Lung (tissue), 12 donors: ENCODE measurements around the gene DGKB. TPM values are rescaled to one million over a fixed set of nuclear protein-coding genes. Genes with fewer than 3 reads are reported as not detected.

Experiments used
- ATAC-seq: fragments of 200-7000 bp; cut with Tn5 transposase; one replicate; pipeline ENCODE4 v1.9.1; 2020; ENCODE audit warnings: moderate number of reproducible peaks; ENCODE audit not compliant: insufficient read depth, low FRiP score
- DNase-seq, 3 donors: peaks; one replicate each; pipeline ENCODE4 v3.0.0-alpha.2; 2013 to 2017
- H3K27ac ChIP-seq, 2 donors: one replicate each; pipeline ENCODE4 v1.5.1; 2013; ENCODE audit warnings: mild to moderate bottlenecking in 2 of 2, moderate library complexity in 2 of 2, control low read depth in 1 of 2, inconsistent platforms in 1 of 2, low read depth in 1 of 2, low read length in 1 of 2
- H3K27me3 ChIP-seq, 3 donors: one replicate each; pipeline ENCODE4 v1.5.1; 2013; ENCODE audit warnings: low read length in 2 of 3; ENCODE audit not compliant: control insufficient read depth in 3 of 3, insufficient read depth in 3 of 3
- H3K36me3 ChIP-seq, 4 donors: one replicate each; pipeline ENCODE4 v1.5.1; 2013; ENCODE audit warnings: low read length in 4 of 4, mild to moderate bottlenecking in 1 of 4, moderate library complexity in 1 of 4; ENCODE audit not compliant: control insufficient read depth in 4 of 4, insufficient read depth in 4 of 4
- H3K4me1 ChIP-seq, 5 donors: one replicate each; pipeline ENCODE4 v1.5.1; 2013; ENCODE audit warnings: low read length in 5 of 5, mild to moderate bottlenecking in 2 of 5, moderate library complexity in 1 of 5; ENCODE audit not compliant: control insufficient read depth in 5 of 5, insufficient read depth in 5 of 5
- H3K4me3 ChIP-seq: one replicate; pipeline ENCODE4 v1.5.1; 2013; ENCODE audit warnings: mild to moderate bottlenecking, control low read depth, moderate library complexity
- H3K9ac ChIP-seq, 2 donors: one replicate each; pipeline ENCODE4 v1.5.1; 2013; ENCODE audit warnings: low read length in 2 of 2, control low read depth in 1 of 2; ENCODE audit not compliant: insufficient read depth in 1 of 2
- H3K9me3 ChIP-seq, 4 donors: one replicate each; pipeline ENCODE4 v1.5.1; 2013; ENCODE audit warnings: low read length in 3 of 4, mild to moderate bottlenecking in 1 of 4, moderate library complexity in 1 of 4; ENCODE audit not compliant: control insufficient read depth in 4 of 4, insufficient read depth in 3 of 4
- WGBS, 2 donors: extraction: QIAGEN DNeasy Blood & Tissue Kit; methylation state at CpG; one replicate each; pipeline ENCODE4 v1.1.7; 2013; 5-methylcytosine and 5-hydroxymethylcytosine counted together
- polyA plus RNA-seq, 2 donors: library from polyadenylated mRNA; stranded (reverse); fragments of 200-250 nt; gene quantifications; one replicate each; pipeline ENCODE4 v1.2.1, GENCODE V29; 2013
- total RNA-seq, 2 donors: library from RNA; depleted of rRNA in 1 of 2; stranded (reverse); fragments of >200 nt in 1 of 2; gene quantifications; one replicate each; pipeline ENCODE4 v1.2.1, GENCODE V29; 2014 to 2021
- TF ChIP-seq, protein P1 (sequence below): IDR thresholded peaks from 2 replicates; pipeline ENCODE4 v1.5.1; 2012; ENCODE audit warnings: mild to moderate bottlenecking; ENCODE audit errors: control extremely low read depth, extremely low read depth
- donor health status: control.
- donor health status: control.
- donor health status: Bipolar disorder and iron deficiency.
- donor health status: healthy.
- donor health status: DM: yes; HTN: yes; CAD: no.

DGKB gene
- total and polyA plus RNA-seq, 4 donors, result under 0.01 to 0.57 (median 0.06) TPM; not detected in 1

DNA sequence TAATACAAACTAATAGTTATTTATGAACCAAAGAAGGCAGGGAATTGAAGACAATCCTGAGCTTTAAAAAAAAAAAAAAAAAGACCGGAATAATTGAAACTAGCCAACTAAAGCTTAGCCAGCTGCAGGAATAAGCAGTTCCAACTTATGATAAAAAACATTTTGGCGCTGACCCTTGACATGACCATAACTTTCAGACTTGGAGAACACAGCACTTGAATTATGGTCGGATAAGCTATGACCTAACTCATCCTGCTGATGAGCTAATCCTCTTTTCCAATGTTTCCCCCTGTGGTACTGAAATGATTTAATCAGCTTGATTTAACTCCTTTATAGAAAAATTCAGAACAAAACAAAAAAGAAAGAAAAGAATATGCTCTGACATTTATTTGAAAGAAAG, 181.8 kb downstream of the DGKB start:
- 71 to 86% methylated on average over 3 of the region's 3 CpGs for WGBS, 2 donors
- TF ChIP-seq, protein P1, sequence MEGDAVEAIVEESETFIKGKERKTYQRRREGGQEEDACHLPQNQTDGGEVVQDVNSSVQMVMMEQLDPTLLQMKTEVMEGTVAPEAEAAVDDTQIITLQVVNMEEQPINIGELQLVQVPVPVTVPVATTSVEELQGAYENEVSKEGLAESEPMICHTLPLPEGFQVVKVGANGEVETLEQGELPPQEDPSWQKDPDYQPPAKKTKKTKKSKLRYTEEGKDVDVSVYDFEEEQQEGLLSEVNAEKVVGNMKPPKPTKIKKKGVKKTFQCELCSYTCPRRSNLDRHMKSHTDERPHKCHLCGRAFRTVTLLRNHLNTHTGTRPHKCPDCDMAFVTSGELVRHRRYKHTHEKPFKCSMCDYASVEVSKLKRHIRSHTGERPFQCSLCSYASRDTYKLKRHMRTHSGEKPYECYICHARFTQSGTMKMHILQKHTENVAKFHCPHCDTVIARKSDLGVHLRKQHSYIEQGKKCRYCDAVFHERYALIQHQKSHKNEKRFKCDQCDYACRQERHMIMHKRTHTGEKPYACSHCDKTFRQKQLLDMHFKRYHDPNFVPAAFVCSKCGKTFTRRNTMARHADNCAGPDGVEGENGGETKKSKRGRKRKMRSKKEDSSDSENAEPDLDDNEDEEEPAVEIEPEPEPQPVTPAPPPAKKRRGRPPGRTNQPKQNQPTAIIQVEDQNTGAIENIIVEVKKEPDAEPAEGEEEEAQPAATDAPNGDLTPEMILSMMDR, result no peak
- Histone ChIP-seq H3K4me1 (no peaks in the 10 kb centered on the region), H3K27ac (no peak overlapping the region), H3K27me3 (no peaks in the 10 kb centered on the region), H3K36me3 (no peaks in the 10 kb centered on the region), H3K9ac (no peak overlapping the region), H3K4me3 (no peak overlapping the region), H3K9me3 (no peaks in the 10 kb centered on the region)
- DNase-seq, result peak in 2 of 3 donors; percentile 6 to 14
- ATAC-seq, result no peak

- Histone ChIP-seq H3K27ac (no peak overlapping the region), H3K4me3 (no peak overlapping the region), H3K4me1 (no peaks in the 10 kb centered on the region), H3K36me3 (no peaks in the 10 kb centered on the region), H3K9me3 (no peaks in the 10 kb centered on the region), H3K27me3 (no peaks in the 10 kb centered on the region), H3K9ac (no peak overlapping the region)
- TF ChIP-seq, protein P1, result no peak
- ATAC-seq, result no peak
- WGBS, 2 donors, result 40 to 60% methylated on average over 1 of the region's 1 CpG
- DNase-seq, result peak in 2 of 3 donors; percentile 41 to 59
These were observed 184.7 kb downstream of the DGKB start for GRCh38 chr7:14717816-14718215.

DNA sequence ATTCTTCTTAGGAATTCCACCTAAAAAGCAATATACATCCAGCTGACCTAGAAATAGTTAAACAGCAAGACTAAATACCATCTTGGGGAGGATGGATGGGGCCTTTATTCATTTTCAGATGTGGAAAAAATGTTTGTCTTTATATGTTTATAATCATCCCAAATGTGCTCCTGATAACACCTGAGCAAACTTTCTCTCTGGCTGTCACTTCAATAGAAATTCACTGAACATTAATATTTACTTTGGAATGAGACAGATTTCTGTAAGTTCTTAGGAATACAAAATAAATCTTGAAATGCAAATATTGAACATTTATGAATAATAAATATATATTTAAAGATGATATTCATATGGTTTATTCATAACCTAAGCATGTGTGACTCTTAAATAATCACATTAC, 185.4 kb downstream of the DGKB start:
- TF ChIP-seq, protein P1, result no peak
- no peaks in the 10 kb centered on the region for H3K9me3 ChIP-seq
- no peaks in the 10 kb centered on the region for H3K36me3 ChIP-seq
- H3K27me3 ChIP-seq, result no peaks in the 10 kb centered on the region
- ATAC-seq (no peak), DNase-seq (no peak)
- no peaks in the 10 kb centered on the region for H3K4me1 ChIP-seq
- no peak overlapping the region for H3K4me3 ChIP-seq
- H3K27ac ChIP-seq, result no peak overlapping the region
- H3K9ac ChIP-seq, result no peak overlapping the region

DNA sequence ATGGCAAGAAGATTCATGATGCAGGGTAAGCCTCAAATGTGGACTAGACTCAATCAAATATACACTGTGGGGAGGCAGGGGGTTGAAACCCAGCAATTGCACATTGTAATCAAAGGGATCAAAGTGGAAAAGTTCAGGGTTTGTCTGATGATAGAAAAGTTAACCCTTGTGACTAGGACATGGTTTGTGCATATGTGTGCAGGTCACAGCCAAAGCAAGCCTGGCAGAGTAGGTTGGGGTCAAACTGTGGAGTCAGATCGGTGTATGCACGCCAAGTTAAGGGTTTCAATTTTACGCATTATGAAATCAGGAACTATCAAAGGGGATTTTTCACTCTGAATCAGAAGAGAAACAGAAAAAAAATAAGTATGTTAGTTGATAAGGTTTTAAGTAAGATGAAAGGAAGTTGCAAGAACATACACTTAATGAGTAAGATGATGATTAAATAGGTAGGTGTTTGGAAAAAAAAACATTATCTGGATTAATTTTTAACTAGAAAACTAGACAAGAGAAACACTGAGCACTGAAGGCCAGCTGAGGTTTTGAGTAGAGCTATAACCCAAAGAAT, 188.3 kb downstream of the DGKB start:
- Histone ChIP-seq H3K27me3 (no peaks in the 10 kb centered on the region), H3K27ac (no peak overlapping the region), H3K36me3 (no peaks in the 10 kb centered on the region), H3K4me3 (no peak overlapping the region), H3K9ac (no peak overlapping the region), H3K9me3 (no peaks in the 10 kb centered on the region), H3K4me1 (no peaks in the 10 kb centered on the region)
- no peak for ATAC-seq
- DNase-seq, result no peak
- WGBS, 2 donors, result 61 to 78% methylated on average over 3 of the region's 3 CpGs
- TF ChIP-seq, protein P1, result no peak
